ENCODE results near the gene COL11A2.
"Not testable (repeated sequence)": the region's sequence is repeated elsewhere in the genome, so short reads cannot be mapped to it uniquely, and the experiment has no call there.

The COL11A2 gene

GRCh38 chr6:33192105-33192646 lies at the start of gene COL11A2:
Gene COL11A2 (minus strand): TSS chr6:33192467. CDS start chr6:33192240, 227 bp downstream.
- DNase-seq: no peak

GRCh38 chr6:33241968-33242367 lies 49.7 kb upstream of the COL11A2 start:
- DNase-seq: no peak

- no peak for DNase-seq
Measured at GRCh38 chr6:33237741-33238140, 45.5 kb upstream of the COL11A2 start.

- DNase-seq: no peak
Measured at GRCh38 chr6:33236852-33237251, 44.6 kb upstream of the COL11A2 start.

GRCh38 chr6:33236328-33236727 lies 44.1 kb upstream of the COL11A2 start:
- DNase-seq: no peak

- DNase-seq: no peak
Measured at GRCh38 chr6:33235221-33235634, 43.0 kb upstream of the COL11A2 start.

GRCh38 chr6:33226503-33227120 lies 34.3 kb upstream of the COL11A2 start:
- not testable (repeated sequence) for DNase-seq

- DNase-seq: no peak
Measured at GRCh38 chr6:33217681-33218080, 25.4 kb upstream of the COL11A2 start.

GRCh38 chr6:33217246-33217645 lies 25.0 kb upstream of the COL11A2 start:
- no peak for DNase-seq

GRCh38 chr6:33216117-33216649 lies 23.9 kb upstream of the COL11A2 start:
- no peak for DNase-seq

GRCh38 chr6:33215271-33216116 lies 23.2 kb upstream of the COL11A2 start:
- DNase-seq: no peak

GRCh38 chr6:33213989-33214335 lies 21.7 kb upstream of the COL11A2 start:
- DNase-seq: no peak

GRCh38 chr6:33213166-33213988 lies 21.1 kb upstream of the COL11A2 start:
- DNase-seq: no peak

GRCh38 chr6:33212857-33213165 lies 20.5 kb upstream of the COL11A2 start:
- no peak for DNase-seq

- no peak for DNase-seq
Measured at GRCh38 chr6:33211666-33212422, 19.6 kb upstream of the COL11A2 start.

- no peak for DNase-seq
Measured at GRCh38 chr6:33211136-33211535, 18.9 kb upstream of the COL11A2 start.

GRCh38 chr6:33209856-33210255 lies 17.6 kb upstream of the COL11A2 start:
- DNase-seq: no peak

- peak; percentile 86 for DNase-seq
Measured at GRCh38 chr6:33208091-33208967, 16.1 kb upstream of the COL11A2 start, which contains the start of gene RING1. Gene RING1 (plus strand): TSS chr6:33208500. CDS start chr6:33208823, 323 bp downstream.

- no peak for DNase-seq
Measured at GRCh38 chr6:33207552-33208090, 15.4 kb upstream of the COL11A2 start.

GRCh38 chr6:33206864-33207551 lies 14.7 kb upstream of the COL11A2 start:
- DNase-seq: no peak

Measured in stimulated activated CD4-positive, alpha-beta T cell treated with anti-CD3 and anti-CD28 coated beads, Interleukin-4, amount 100 ng/mL, for 24 hours (primary cell).